IMR-90 (cell line): ENCODE data around the gene LYZL2. TPM values are rescaled to one million over a fixed set of nuclear protein-coding genes. Genes with fewer than 3 reads are reported as not detected.

ENCODE experiments used
- ATAC-seq: fragments of 200-7000 bp; cut with Tn5 transposase; 2 replicates; pipeline ENCODE4 v1.9.1; 2020; ENCODE audit warnings: low read depth, mild to moderate bottlenecking, moderate library complexity
- BruUV-seq: library from RNA; stranded (reverse); fragments of 400-500 nt; replicated peaks from 2 replicates; lab custom pipeline; 2021; lab: Mats Ljungman, UMichigan
- CTCF ChIA-PET: fragments of 300-600 bp; formaldehyde crosslinking; extraction: SDS; loops from one replicate; lab custom pipeline; 2021; ENCODE audit warnings: antibody characterized with exemption; lab: Yijun Ruan, JAX
- POLR2A ChIA-PET: fragments of 300-600 bp; sonication (Branson Sonifier 250); formaldehyde crosslinking; loops from one replicate; lab custom pipeline; 2022; ENCODE audit warnings: antibody characterized with exemption; ENCODE audit not compliant: unreplicated experiment; lab: Charles Lee
- DNase-seq: peaks from one replicate; pipeline ENCODE4 v3.0.0; 2013
- H2AFZ ChIP-seq: replicated peaks from 2 replicates; pipeline ENCODE3; 2013; ENCODE audit warnings: low read length, mild to moderate bottlenecking; ENCODE audit not compliant: poor library complexity
- H2AK5ac ChIP-seq: 2 replicates; pipeline ENCODE4 v1.6.1; 2013; ENCODE audit warnings: low read depth, low read length, inconsistent platforms
- H2AK9ac ChIP-seq: replicated peaks from 2 replicates; pipeline ENCODE3; 2013; ENCODE audit warnings: mild to moderate bottlenecking, low read depth, low read length, moderate library complexity; ENCODE audit not compliant: poor library complexity
- H2BK120ac ChIP-seq: 2 replicates; pipeline ENCODE4 v1.6.1; 2013; ENCODE audit warnings: low read depth, low read length, inconsistent platforms
- H2BK15ac ChIP-seq: 3 replicates; pipeline ENCODE4 v1.6.1; 2013; ENCODE audit warnings: low read depth, low read length, inconsistent platforms
- H2BK20ac ChIP-seq: 2 replicates; pipeline ENCODE4 v1.6.1; 2013; ENCODE audit warnings: low read depth, mild to moderate bottlenecking, inconsistent platforms, low read length, moderate library complexity
- H2BK5ac ChIP-seq: 2 replicates; pipeline ENCODE4 v1.6.1; 2013; ENCODE audit warnings: mild to moderate bottlenecking, low read depth, low read length, inconsistent platforms; ENCODE audit not compliant: poor library complexity, severe bottlenecking
- H3K14ac ChIP-seq: replicated peaks from 2 replicates; pipeline ENCODE4 v1.6.1; 2013; ENCODE audit warnings: low read depth, low read length, inconsistent platforms
- H3K18ac ChIP-seq: 2 replicates; pipeline ENCODE4 v1.6.1; 2013; ENCODE audit warnings: low read depth, low read length, control low read depth
- H3K23ac ChIP-seq: 2 replicates; pipeline ENCODE4 v1.6.1; 2013; ENCODE audit warnings: low read depth, low read length, inconsistent platforms
- H3K27ac ChIP-seq: 2 replicates; pipeline ENCODE4 v1.5.1; 2013; ENCODE audit warnings: mild to moderate bottlenecking, control low read depth, low read length; ENCODE audit not compliant: insufficient read depth
- H3K27me3 ChIP-seq: 2 replicates; pipeline ENCODE4 v1.6.1; 2013; ENCODE audit warnings: low read length; ENCODE audit not compliant: control insufficient read depth, insufficient read depth
- H3K36me3 ChIP-seq: 2 replicates; pipeline ENCODE4 v1.6.1; 2013; ENCODE audit warnings: low read length, mixed read lengths; ENCODE audit not compliant: control insufficient read depth, insufficient read depth
- H3K4ac ChIP-seq: 2 replicates; pipeline ENCODE4 v1.6.1; 2013; ENCODE audit warnings: low read depth, low read length, inconsistent platforms
- H3K4me1 ChIP-seq: 2 replicates; pipeline ENCODE4 v1.6.1; 2013; ENCODE audit warnings: low read length, mixed read lengths; ENCODE audit not compliant: control insufficient read depth, insufficient read depth
- H3K4me2 ChIP-seq: 2 replicates; pipeline ENCODE4 v1.6.1; 2013; ENCODE audit warnings: low read depth, mild to moderate bottlenecking, control low read depth, low read length, moderate library complexity
- H3K4me3 ChIP-seq: 2 replicates; pipeline ENCODE4 v1.5.1; 2013; ENCODE audit warnings: low read depth, mild to moderate bottlenecking, control low read depth, low read length, moderate library complexity; ENCODE audit not compliant: insufficient read depth
- H3K56ac ChIP-seq: 2 replicates; pipeline ENCODE4 v1.6.1; 2013; ENCODE audit warnings: low read length, inconsistent platforms; ENCODE audit not compliant: insufficient read depth; ENCODE audit errors: extremely low read depth
- H3K79me1 ChIP-seq, 2 experiments: 2 replicates each; pipeline ENCODE4 v1.6.1; 2013; ENCODE audit warnings: low read length in 2 of 2, inconsistent platforms in 1 of 2, low read depth in 1 of 2
- H3K9ac ChIP-seq: 2 replicates; pipeline ENCODE4 v1.6.1; 2013; ENCODE audit warnings: low read depth, low read length, control low read depth
- H3K9me1 ChIP-seq: 2 replicates; pipeline ENCODE4 v1.6.1; 2013; ENCODE audit warnings: low read length, inconsistent platforms; ENCODE audit not compliant: insufficient read depth
- H3K9me3 ChIP-seq: 2 replicates; pipeline ENCODE4 v1.6.1; 2013; ENCODE audit warnings: low read length; ENCODE audit not compliant: control insufficient read depth, insufficient read depth
- H4K20me1 ChIP-seq: 2 replicates; pipeline ENCODE4 v1.6.1; 2013; ENCODE audit warnings: low read length, inconsistent platforms; ENCODE audit not compliant: insufficient read depth
- H4K5ac ChIP-seq: 2 replicates; pipeline ENCODE4 v1.6.1; 2013; ENCODE audit warnings: mild to moderate bottlenecking, low read depth, low read length, control low read depth
- H4K8ac ChIP-seq, 2 experiments: 2 replicates each; pipeline ENCODE4 v1.6.1; 2013; ENCODE audit warnings: low read depth in 2 of 2, low read length in 2 of 2, control low read depth in 1 of 2, inconsistent platforms in 1 of 2
- H4K91ac ChIP-seq: 2 replicates; pipeline ENCODE4 v1.6.1; 2013; ENCODE audit warnings: low read depth, low read length, inconsistent platforms; ENCODE audit not compliant: insufficient read depth
- BHLHE40 ChIP-seq: fragments of 150-350 bp; IDR thresholded peaks from 2 replicates; pipeline ENCODE4 v1.6.1; 2016; ENCODE audit warnings: mild to moderate bottlenecking, low read depth, low read length
- CEBPB ChIP-seq: IDR thresholded peaks from 2 replicates; pipeline ENCODE4 v1.6.1; 2012; ENCODE audit warnings: low read depth, low read length, improper control_type of control experiment
- CHD1 ChIP-seq: IDR thresholded peaks from 2 replicates; pipeline ENCODE4 v1.6.1; 2012; ENCODE audit warnings: low read depth, low read length, improper control_type of control experiment
- ELK1 ChIP-seq: fragments of 150-350 bp; IDR thresholded peaks from 2 replicates; pipeline ENCODE4 v1.6.1; 2016; ENCODE audit warnings: low read depth, mild to moderate bottlenecking, low read length, moderate library complexity, borderline replicate concordance
- FOS ChIP-seq: fragments of 150-350 bp; IDR thresholded peaks from 2 replicates; pipeline ENCODE4 v1.6.1; 2016; ENCODE audit warnings: low read depth, low read length
- MAFK ChIP-seq: IDR thresholded peaks from 2 replicates; pipeline ENCODE4 v1.6.1; 2012; ENCODE audit warnings: low read depth, low read length, improper control_type of control experiment
- MAZ ChIP-seq: IDR thresholded peaks from 2 replicates; pipeline ENCODE4 v1.6.1; 2012; ENCODE audit warnings: low read depth, mild to moderate bottlenecking, low read length, improper control_type of control experiment, moderate library complexity, borderline replicate concordance
- MXI1 ChIP-seq: IDR thresholded peaks from 2 replicates; pipeline ENCODE4 v1.6.1; 2012; ENCODE audit warnings: low read depth, mild to moderate bottlenecking, low read length, moderate library complexity, borderline replicate concordance
- NFE2L2 ChIP-seq: fragments of 150-350 bp; IDR thresholded peaks from 2 replicates; pipeline ENCODE4 v1.6.1; 2016; ENCODE audit warnings: low read depth, mild to moderate bottlenecking, low read length
- POLR2A ChIP-seq: IDR thresholded peaks from 2 replicates; pipeline ENCODE4 v1.6.1; 2012; ENCODE audit warnings: mild to moderate bottlenecking, low read depth, low read length
- RAD21 ChIP-seq: IDR thresholded peaks from 2 replicates; pipeline ENCODE4 v1.6.1; 2012; ENCODE audit warnings: low read length, improper control_type of control experiment
- RCOR1 ChIP-seq: IDR thresholded peaks from 2 replicates; pipeline ENCODE4 v1.6.1; 2012; ENCODE audit warnings: mild to moderate bottlenecking, low read length, improper control_type of control experiment; ENCODE audit not compliant: insufficient replicate concordance
- RFX5 ChIP-seq: IDR thresholded peaks from 2 replicates; pipeline ENCODE4 v1.8.0; 2012; ENCODE audit warnings: low read depth, mild to moderate bottlenecking, low read length, moderate library complexity
- SMC3 ChIP-seq: fragments of 150-350 bp; IDR thresholded peaks from 2 replicates; pipeline ENCODE4 v1.6.1; 2016; ENCODE audit warnings: low read depth, mild to moderate bottlenecking, antibody characterized with exemption, low read length, moderate library complexity
- WGBS, 2 experiments: methylation state at CpG; one replicate each; pipeline versions ENCODE4 v1.1.5 to v1.1.7; 2013; ENCODE audit warnings: missing lambda C conversion rate in 2 of 2; ENCODE audit not compliant: insufficient read length in 1 of 2; ENCODE audit errors: extremely low coverage in 2 of 2; 5-methylcytosine and 5-hydroxymethylcytosine counted together
- dilution Hi-C: fragments of 300-500 bp; cut with HindIII; formaldehyde crosslinking; loops from one replicate; pipeline ENCODE4 v1.14.3; 2018; ENCODE audit warnings: low sequenced_read_pairs; ENCODE audit not compliant: unreplicated experiment
- in situ Hi-C: fragments of 300-500 bp; cut with MboI; formaldehyde crosslinking; loops from 3 replicates; pipeline ENCODE4 v1.14.3; 2019; ENCODE audit warnings: low sequenced_read_pairs, inconsistent platforms, mixed read lengths
- intact Hi-C: fragments of 100-400 bp; cut with micrococcal nuclease; formaldehyde crosslinking; loops from 2 replicates; pipeline ENCODE4 v1.10.0; 2022
- polyA plus RNA-seq, 3 experiments: library from polyadenylated mRNA; depleted of rRNA; stranded (reverse); fragments of >200 nt; gene quantifications; 2 replicates each; pipeline ENCODE4 v1.2.3, GENCODE V29; 2012; ENCODE audit warnings: low replicate concordance in 1 of 3
- total RNA-seq: library from RNA; depleted of rRNA; stranded (reverse); fragments of >200 nt; gene quantifications from 2 replicates; pipeline ENCODE4 v1.2.3, GENCODE V29; 2012
- TF ChIP-seq, protein P1 (sequence below): fragments of 150-350 bp; IDR thresholded peaks from 2 replicates; pipeline ENCODE4 v1.6.1; 2017; ENCODE audit warnings: mild to moderate bottlenecking, antibody characterized with exemption, low read length, low read depth
- TF ChIP-seq, protein P2 (sequence below): conservative IDR thresholded peaks from 2 replicates; pipeline ENCODE4 v1.5.1; 2012; ENCODE audit warnings: mild to moderate bottlenecking, low read depth, low read length, improper control_type of control experiment

LYZL2 gene
- total and polyA plus RNA-seq, 2 of the 4 experiments (the other 2 are of a cell fraction): not detected

DNA sequence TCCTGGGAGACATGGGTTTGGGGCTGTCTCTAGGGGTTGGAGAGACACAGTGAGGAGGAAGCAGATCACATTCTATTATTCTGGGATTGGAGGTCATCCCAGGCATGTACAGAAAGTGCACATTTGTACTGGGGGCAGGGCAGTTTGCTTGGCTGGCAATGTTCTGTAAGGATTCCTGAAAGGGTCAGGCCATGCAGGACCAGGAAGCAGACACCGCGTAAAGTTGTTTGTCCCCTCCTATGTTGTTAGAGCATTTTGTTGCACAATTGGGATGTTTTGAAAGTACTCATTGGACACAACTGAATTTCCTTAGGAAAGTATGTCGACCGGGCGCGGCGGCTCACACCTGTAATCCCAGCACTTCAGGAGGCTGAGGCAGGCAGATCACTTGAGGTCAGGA, 12.5 kb downstream of the LYZL2 start:
- Histone ChIP-seq H3K4me1 (no peaks in the 10 kb centered on the region), H3K9ac (no peak overlapping the region), H3K4me3 (no peak overlapping the region), H4K8ac (no peak overlapping the region), H3K56ac (no peak overlapping the region), H3K36me3 (no peaks in the 10 kb centered on the region), H2BK5ac (no peak overlapping the region), H4K5ac (no peak overlapping the region), H2BK15ac (no peak overlapping the region), H3K4me2 (no peak overlapping the region), H2BK120ac (no peak overlapping the region), H4K91ac (no peak overlapping the region), H3K27ac (no peak overlapping the region), H2AK9ac (no peak overlapping the region), H3K4ac (no peak overlapping the region), H3K79me1 (no peaks in the 10 kb centered on the region), H3K27me3 (no peaks in the 10 kb centered on the region; the same call in 1 of the 2 replicates), H3K9me3 (no peaks in the 10 kb centered on the region), H3K14ac (no peak overlapping the region), H3K9me1 (no peaks in the 10 kb centered on the region), H4K20me1 (no peaks in the 10 kb centered on the region), H3K18ac (no peak overlapping the region), H2AFZ (no peak overlapping the region), H2BK20ac (no peak overlapping the region), H2AK5ac (no peak overlapping the region), H3K23ac (no peak overlapping the region)
- no CpG with 5 or more reads among the region's 7 CpGs for WGBS, 2 experiments
- in situ Hi-C loops (no loop called here), intact Hi-C loops (no loop called here), dilution Hi-C loops (no loop called here)
- no TSS peak for BruUV-seq
- no peak for ATAC-seq
- POLR2A ChIA-PET: no interaction called here
- CTCF ChIA-PET: no interaction called here
- DNase-seq: no peak
- TF ChIP-seq SMC3: no peak
- TF ChIP-seq ELK1: no peak
- TF ChIP-seq CHD1: no peak
- TF ChIP-seq NFE2L2: no peak
- TF ChIP-seq, protein P1, sequence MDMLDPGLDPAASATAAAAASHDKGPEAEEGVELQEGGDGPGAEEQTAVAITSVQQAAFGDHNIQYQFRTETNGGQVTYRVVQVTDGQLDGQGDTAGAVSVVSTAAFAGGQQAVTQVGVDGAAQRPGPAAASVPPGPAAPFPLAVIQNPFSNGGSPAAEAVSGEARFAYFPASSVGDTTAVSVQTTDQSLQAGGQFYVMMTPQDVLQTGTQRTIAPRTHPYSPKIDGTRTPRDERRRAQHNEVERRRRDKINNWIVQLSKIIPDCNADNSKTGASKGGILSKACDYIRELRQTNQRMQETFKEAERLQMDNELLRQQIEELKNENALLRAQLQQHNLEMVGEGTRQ: no peak
- TF ChIP-seq, protein P2, sequence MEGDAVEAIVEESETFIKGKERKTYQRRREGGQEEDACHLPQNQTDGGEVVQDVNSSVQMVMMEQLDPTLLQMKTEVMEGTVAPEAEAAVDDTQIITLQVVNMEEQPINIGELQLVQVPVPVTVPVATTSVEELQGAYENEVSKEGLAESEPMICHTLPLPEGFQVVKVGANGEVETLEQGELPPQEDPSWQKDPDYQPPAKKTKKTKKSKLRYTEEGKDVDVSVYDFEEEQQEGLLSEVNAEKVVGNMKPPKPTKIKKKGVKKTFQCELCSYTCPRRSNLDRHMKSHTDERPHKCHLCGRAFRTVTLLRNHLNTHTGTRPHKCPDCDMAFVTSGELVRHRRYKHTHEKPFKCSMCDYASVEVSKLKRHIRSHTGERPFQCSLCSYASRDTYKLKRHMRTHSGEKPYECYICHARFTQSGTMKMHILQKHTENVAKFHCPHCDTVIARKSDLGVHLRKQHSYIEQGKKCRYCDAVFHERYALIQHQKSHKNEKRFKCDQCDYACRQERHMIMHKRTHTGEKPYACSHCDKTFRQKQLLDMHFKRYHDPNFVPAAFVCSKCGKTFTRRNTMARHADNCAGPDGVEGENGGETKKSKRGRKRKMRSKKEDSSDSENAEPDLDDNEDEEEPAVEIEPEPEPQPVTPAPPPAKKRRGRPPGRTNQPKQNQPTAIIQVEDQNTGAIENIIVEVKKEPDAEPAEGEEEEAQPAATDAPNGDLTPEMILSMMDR: no peak
- no peak for TF ChIP-seq CEBPB
- no peak for TF ChIP-seq RFX5
- TF ChIP-seq RAD21: no peak
- TF ChIP-seq MXI1: no peak
- no peak for TF ChIP-seq BHLHE40
- TF ChIP-seq MAZ: no peak
- no peak for TF ChIP-seq MAFK
- no peak for TF ChIP-seq POLR2A
- no peak for TF ChIP-seq FOS
- TF ChIP-seq RCOR1: no peak
